OCI-LY7 (cell line): ENCODE data around the gene LAMA1. TPM values are rescaled to one million over a fixed set of nuclear protein-coding genes. Genes with fewer than 3 reads are reported as not detected.

Experiments
- BruUV-seq: library from RNA; stranded (reverse); fragments of 400-500 nt; replicated peaks from 2 replicates; lab custom pipeline; 2021; lab: Mats Ljungman, UMichigan
- CTCF ChIA-PET: fragments of 300-600 bp; sonication (Branson Sonifier 250); formaldehyde crosslinking; loops from one replicate; lab custom pipeline; 2022; ENCODE audit warnings: antibody characterized with exemption; ENCODE audit not compliant: unreplicated experiment; lab: Charles Lee
- POLR2A ChIA-PET: fragments of 300-600 bp; sonication (Branson Sonifier 250); formaldehyde crosslinking; loops from one replicate; lab custom pipeline; 2022; ENCODE audit warnings: antibody characterized with exemption; lab: Charles Lee
- DNase-seq: peaks from one replicate; pipeline ENCODE4 v3.0.0-alpha.2; 2015; ENCODE audit warnings: low spot score
- H2AFZ ChIP-seq: fragments of 200-600 bp; sonication (generic), shearing (Covaris generic); 2 replicates; pipeline ENCODE4 v1.6.1; 2014; ENCODE audit warnings: mild to moderate bottlenecking, antibody characterized with exemption, low read length, moderate library complexity
- H3K27ac ChIP-seq: fragments of 200-600 bp; sonication (generic); 2 replicates; pipeline ENCODE4 v1.5.1; 2014; ENCODE audit warnings: mixed run types, low read depth, mild to moderate bottlenecking, moderate library complexity, low read length, inconsistent platforms; ENCODE audit not compliant: poor library complexity, severe bottlenecking
- H3K36me3 ChIP-seq: fragments of 200-600 bp; sonication (generic); 2 replicates; pipeline ENCODE4 v1.6.1; 2014; ENCODE audit warnings: mild to moderate bottlenecking, antibody characterized with exemption, low read length, moderate library complexity, mixed read lengths; ENCODE audit not compliant: insufficient read depth
- H3K4me1 ChIP-seq: fragments of 200-600 bp; sonication (generic); 2 replicates; pipeline ENCODE4 v1.5.1; 2014; ENCODE audit warnings: mild to moderate bottlenecking, low read length; ENCODE audit not compliant: insufficient read depth, poor library complexity, severe bottlenecking
- H3K4me2 ChIP-seq: fragments of 200-600 bp; sonication (generic); 2 replicates; pipeline ENCODE4 v1.6.1; 2014; ENCODE audit warnings: mild to moderate bottlenecking, low read length
- H3K4me3 ChIP-seq: fragments of 200-600 bp; sonication (generic); 2 replicates; pipeline ENCODE4 v1.5.1; 2014; ENCODE audit warnings: mild to moderate bottlenecking, low read depth, low read length; ENCODE audit not compliant: poor library complexity, severe bottlenecking
- H3K79me2 ChIP-seq: fragments of 200-600 bp; sonication (generic); 2 replicates; pipeline ENCODE4 v1.6.1; 2016; ENCODE audit warnings: low read depth, mild to moderate bottlenecking, low read length, moderate library complexity, mixed read lengths; ENCODE audit not compliant: insufficient read depth
- H3K9me2 ChIP-seq: fragments of 200-600 bp; sonication (generic); 2 replicates; pipeline ENCODE4 v1.6.1; 2016; ENCODE audit warnings: mild to moderate bottlenecking, low read length, mixed read lengths; ENCODE audit not compliant: insufficient read depth
- H3K9me3 ChIP-seq: fragments of 200-600 bp; sonication (generic); 2 replicates; pipeline ENCODE4 v1.6.1; 2014; ENCODE audit warnings: mild to moderate bottlenecking, mixed run types, low read length, mixed read lengths
- H4K20me1 ChIP-seq: fragments of 200-600 bp; sonication (generic); 2 replicates; pipeline ENCODE4 v1.6.1; 2014; ENCODE audit warnings: mild to moderate bottlenecking, antibody characterized with exemption, low read length, moderate library complexity, mixed read lengths; ENCODE audit not compliant: insufficient read depth
- EZH2phosphoT487 ChIP-seq: fragments of 200-600 bp; sonication (generic); IDR thresholded peaks from 2 replicates; pipeline ENCODE4 v1.6.1; 2018; ENCODE audit warnings: low read depth, borderline replicate concordance, mild to moderate bottlenecking, mixed run types, antibody characterized with exemption, low read length, moderate library complexity, mixed read lengths
- intact Hi-C: fragments of 100-400 bp; cut with micrococcal nuclease; formaldehyde crosslinking; loops from one replicate; pipeline ENCODE4 v1.10.0; 2022; ENCODE audit not compliant: unreplicated experiment
- total RNA-seq, 2 experiments: library from RNA; depleted of rRNA in 1 of 2; stranded (reverse); fragments of >200 nt in 1 of 2; shearing (Covaris generic) in 1 of 2; gene quantifications; 2 replicates each; pipeline ENCODE4 v1.2.3, GENCODE V29; 2014 to 2022
- TF ChIP-seq, protein P1 (sequence below): fragments of 200-600 bp; sonication (generic); conservative IDR thresholded peaks from 2 replicates; pipeline ENCODE4 v1.5.1; 2014; ENCODE audit warnings: mild to moderate bottlenecking, antibody characterized with exemption, low read length, moderate library complexity, mixed read lengths

LAMA1 gene
- total RNA-seq, 2 experiments from 2014 or later = not detected

DNA sequence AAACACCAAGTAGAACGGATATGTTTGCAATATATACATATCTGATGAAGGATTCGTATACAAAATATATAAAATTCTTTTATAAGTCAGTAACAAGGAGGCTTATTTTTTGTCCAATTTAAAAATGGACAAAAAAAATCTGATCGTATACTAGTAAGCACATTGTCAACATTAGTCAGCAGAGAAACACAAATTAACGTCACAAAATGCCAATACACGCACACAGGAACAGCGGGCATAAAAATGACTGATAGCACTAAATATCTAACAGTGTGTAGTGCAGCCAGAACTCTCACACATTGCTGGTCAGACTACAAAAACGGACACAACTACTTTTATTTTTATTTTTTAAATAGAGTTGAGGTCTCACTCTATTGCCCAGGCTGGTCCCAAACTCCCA, 69.5 kb downstream of the LAMA1 start:
- no TSS peak for BruUV-seq
- no peak for DNase-seq
- H3K36me3 ChIP-seq = no peaks in the 10 kb centered on the region
- H3K27ac ChIP-seq = no peak overlapping the region
- ChIA-PET POLR2A (interaction anchor here (0.6 kb wide), 1 partner anchor 454 kb away, joined by 3 read pairs; no protein-coding TSS in a partner anchor), CTCF (no interaction called here)
- intact Hi-C loops = no loop called here
- no peaks in the 10 kb centered on the region for H3K4me1 ChIP-seq
- H3K79me2 ChIP-seq = no peaks in the 10 kb centered on the region
- H3K4me2 ChIP-seq = no peak overlapping the region
- H3K9me2 ChIP-seq = no peaks in the 10 kb centered on the region
- H3K9me3 ChIP-seq = no peaks in the 10 kb centered on the region
- no peaks in the 10 kb centered on the region for H4K20me1 ChIP-seq
- TF ChIP-seq, protein P1, sequence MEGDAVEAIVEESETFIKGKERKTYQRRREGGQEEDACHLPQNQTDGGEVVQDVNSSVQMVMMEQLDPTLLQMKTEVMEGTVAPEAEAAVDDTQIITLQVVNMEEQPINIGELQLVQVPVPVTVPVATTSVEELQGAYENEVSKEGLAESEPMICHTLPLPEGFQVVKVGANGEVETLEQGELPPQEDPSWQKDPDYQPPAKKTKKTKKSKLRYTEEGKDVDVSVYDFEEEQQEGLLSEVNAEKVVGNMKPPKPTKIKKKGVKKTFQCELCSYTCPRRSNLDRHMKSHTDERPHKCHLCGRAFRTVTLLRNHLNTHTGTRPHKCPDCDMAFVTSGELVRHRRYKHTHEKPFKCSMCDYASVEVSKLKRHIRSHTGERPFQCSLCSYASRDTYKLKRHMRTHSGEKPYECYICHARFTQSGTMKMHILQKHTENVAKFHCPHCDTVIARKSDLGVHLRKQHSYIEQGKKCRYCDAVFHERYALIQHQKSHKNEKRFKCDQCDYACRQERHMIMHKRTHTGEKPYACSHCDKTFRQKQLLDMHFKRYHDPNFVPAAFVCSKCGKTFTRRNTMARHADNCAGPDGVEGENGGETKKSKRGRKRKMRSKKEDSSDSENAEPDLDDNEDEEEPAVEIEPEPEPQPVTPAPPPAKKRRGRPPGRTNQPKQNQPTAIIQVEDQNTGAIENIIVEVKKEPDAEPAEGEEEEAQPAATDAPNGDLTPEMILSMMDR = no peak
- TF ChIP-seq EZH2phosphoT487 = no peak
- no peak overlapping the region for H2AFZ ChIP-seq
- H3K4me3 ChIP-seq = no peak overlapping the region

DNA sequence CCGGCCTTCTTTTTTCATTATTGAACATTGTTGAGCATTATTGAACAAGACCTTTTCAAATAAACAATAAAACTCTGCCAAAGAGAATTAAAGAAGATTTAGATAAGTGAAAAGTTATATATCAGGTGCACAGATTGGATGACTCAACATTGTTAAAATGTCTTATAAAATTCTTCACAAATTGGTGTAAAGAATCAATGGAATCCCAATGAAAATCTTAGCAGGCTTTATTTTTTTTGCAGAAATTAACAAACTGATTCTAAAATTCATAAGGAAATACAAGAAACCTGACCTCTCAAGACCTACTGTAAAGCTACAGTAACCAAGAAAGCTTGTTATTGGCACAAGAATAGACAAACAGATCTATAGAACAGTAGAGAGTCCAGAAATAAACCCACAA, 70.3 kb downstream of the LAMA1 start:
- TF ChIP-seq, protein P1 = no peak
- TF ChIP-seq EZH2phosphoT487 = no peak
- intact Hi-C loops = no loop called here
- ChIA-PET CTCF (no interaction called here), POLR2A (no interaction called here)
- DNase-seq = no peak
- H3K9me3 ChIP-seq = no peaks in the 10 kb centered on the region
- H3K79me2 ChIP-seq = no peaks in the 10 kb centered on the region
- no peak overlapping the region for H3K27ac ChIP-seq
- H2AFZ ChIP-seq = no peak overlapping the region
- H3K4me1 ChIP-seq = no peaks in the 10 kb centered on the region
- H3K36me3 ChIP-seq = no peaks in the 10 kb centered on the region
- H4K20me1 ChIP-seq = no peaks in the 10 kb centered on the region
- no peaks in the 10 kb centered on the region for H3K9me2 ChIP-seq
- no peak overlapping the region for H3K4me3 ChIP-seq
- H3K4me2 ChIP-seq = no peak overlapping the region
- no TSS peak for BruUV-seq

DNA sequence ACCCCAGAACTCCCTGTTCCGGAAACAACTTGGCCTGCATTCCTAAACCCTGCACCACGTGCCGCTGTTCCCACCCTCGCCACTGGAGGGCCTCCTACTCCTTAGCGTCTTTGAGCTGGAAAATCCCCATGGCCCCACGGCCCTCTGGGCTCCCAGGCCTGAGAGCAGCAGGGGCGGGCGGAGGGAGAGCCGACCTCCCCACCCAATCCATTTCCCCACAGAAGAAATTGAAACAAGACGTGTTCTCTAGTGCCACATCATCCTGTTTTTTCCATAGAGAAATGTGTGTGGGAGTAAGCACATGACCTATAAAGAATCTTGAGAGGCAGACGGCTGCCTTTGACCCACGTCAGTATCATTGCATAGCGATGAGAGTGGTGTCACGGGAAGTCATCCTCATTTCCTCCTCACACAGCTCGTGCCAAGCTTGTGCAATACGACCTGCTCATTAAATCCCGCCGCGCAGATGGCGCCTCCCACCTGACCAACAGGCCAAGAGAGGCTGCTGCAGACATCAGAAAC, 79.2 kb downstream of the LAMA1 start:
- Histone ChIP-seq H3K36me3 (no peaks in the 10 kb centered on the region), H2AFZ (no peak overlapping the region), H3K9me3 (no peaks in the 10 kb centered on the region), H3K4me3 (no peak overlapping the region), H3K4me2 (no peak overlapping the region), H3K27ac (no peak overlapping the region), H3K79me2 (no peaks in the 10 kb centered on the region), H3K9me2 (no peaks in the 10 kb centered on the region), H4K20me1 (no peaks in the 10 kb centered on the region), H3K4me1 (no peaks in the 10 kb centered on the region)
- TF ChIP-seq EZH2phosphoT487 = no peak
- TF ChIP-seq, protein P1 = peak; percentile 66
- CTCF ChIA-PET = no interaction called here
- intact Hi-C loops = no loop called here
- BruUV-seq = no TSS peak
- peak; percentile 1 for DNase-seq
- POLR2A ChIA-PET = interaction anchor here (0.6 kb wide), 1 partner anchor 161 kb away, joined by 4 read pairs; no protein-coding TSS in a partner anchor
